GM23248 (cell line): ENCODE results near the gene RPS27L. TPM values are rescaled to one million over a fixed set of nuclear protein-coding genes. Genes with fewer than 3 reads are reported as not detected.
A peak's percentile ranks its signal among the peaks of the same experiment; 100 is the strongest.

ENCODE experiments used
- DNase-seq: peaks from one replicate; pipeline ENCODE4 v3.0.0-alpha.2; 2015
- H2AFZ ChIP-seq: fragments of 200-600 bp; sonication (generic); 2 replicates; pipeline ENCODE4 v1.6.1; 2016; ENCODE audit warnings: antibody characterized with exemption
- H3F3A ChIP-seq: fragments of 200-600 bp; sonication (generic); 2 replicates; pipeline ENCODE4 v1.6.1; 2016; ENCODE audit warnings: mild to moderate bottlenecking, antibody characterized with exemption, mixed run types; ENCODE audit not compliant: insufficient read depth
- H3K27ac ChIP-seq: fragments of 200-600 bp; sonication (generic); 2 replicates; pipeline ENCODE4 v1.5.1; 2016; ENCODE audit warnings: mild to moderate bottlenecking
- H3K27me3 ChIP-seq: fragments of 200-600 bp; sonication (generic); replicated peaks from 2 replicates; pipeline ENCODE4 v1.6.1; 2016; ENCODE audit warnings: mild to moderate bottlenecking; ENCODE audit not compliant: insufficient read depth
- H3K36me3 ChIP-seq: fragments of 200-600 bp; sonication (generic); 2 replicates; pipeline ENCODE4 v1.6.1; 2016; ENCODE audit warnings: low read depth, mild to moderate bottlenecking
- H3K4me1 ChIP-seq: fragments of 200-600 bp; sonication (generic); 2 replicates; pipeline ENCODE4 v1.6.1; 2016; ENCODE audit warnings: mild to moderate bottlenecking; ENCODE audit not compliant: insufficient read depth
- H3K4me2 ChIP-seq: fragments of 200-600 bp; sonication (generic); one replicate; pipeline ENCODE4 v1.6.1; 2016; ENCODE audit warnings: mild to moderate bottlenecking; ENCODE audit not compliant: unreplicated experiment
- H3K4me3 ChIP-seq: fragments of 200-600 bp; sonication (generic); 2 replicates; pipeline ENCODE4 v1.5.1; 2016; ENCODE audit warnings: mild to moderate bottlenecking
- H3K79me2 ChIP-seq: fragments of 200-600 bp; sonication (generic); 2 replicates; pipeline ENCODE4 v1.6.1; 2016; ENCODE audit warnings: mild to moderate bottlenecking; ENCODE audit not compliant: insufficient read depth
- H3K9ac ChIP-seq: fragments of 200-600 bp; sonication (generic); 2 replicates; pipeline ENCODE4 v1.6.1; 2016; ENCODE audit warnings: mild to moderate bottlenecking
- H3K9me2 ChIP-seq: fragments of 200-600 bp; sonication (generic); 2 replicates; pipeline ENCODE4 v1.6.1; 2016; ENCODE audit warnings: mixed run types, mild to moderate bottlenecking, moderate library complexity; ENCODE audit not compliant: insufficient read depth
- H3K9me3 ChIP-seq: fragments of 200-600 bp; sonication (generic); one replicate; pipeline ENCODE4 v1.6.1; 2017; ENCODE audit warnings: low read depth
- H4K20me1 ChIP-seq: fragments of 200-600 bp; sonication (generic); 2 replicates; pipeline ENCODE4 v1.6.0; 2016; ENCODE audit not compliant: insufficient read depth
- EZH2 ChIP-seq: fragments of 200-600 bp; sonication (generic); IDR thresholded peaks from 2 replicates; pipeline ENCODE4 v1.6.1; 2018; ENCODE audit warnings: antibody characterized with exemption, mild to moderate bottlenecking; ENCODE audit not compliant: insufficient read depth, poor library complexity, severe bottlenecking
- EZH2phosphoT487 ChIP-seq: fragments of 200-600 bp; sonication (generic); IDR thresholded peaks from 2 replicates; pipeline ENCODE4 v1.6.1; 2018; ENCODE audit warnings: antibody characterized with exemption, moderate library complexity, mild to moderate bottlenecking, low read depth; ENCODE audit not compliant: insufficient read depth
- WGBS, 2 experiments: methylation state at CpG; one replicate each; pipeline ENCODE4 v1.1.6; 2015 to 2017; ENCODE audit warnings: low lambda C conversion rate in 2 of 2, low coverage in 1 of 2; ENCODE audit errors: missing lambda C conversion rate in 2 of 2; 5-methylcytosine and 5-hydroxymethylcytosine counted together
- in situ Hi-C: fragments of 300-500 bp; cut with MboI; formaldehyde crosslinking; loops from 2 replicates; pipeline ENCODE4 v1.15.0; 2020
- polyA plus RNA-seq: library from polyadenylated mRNA; unstranded; fragments of >200 nt; fragmentation: Nextera tagmentation; extraction: Ambion mirVana; gene quantifications from 2 replicates; pipeline ENCODE4 v1.2.1, GENCODE V29; 2016
- total RNA-seq: library from RNA; depleted of rRNA; stranded (reverse); fragments of >200 nt; shearing (Covaris generic); gene quantifications from 2 replicates; pipeline ENCODE4 v1.2.3, GENCODE V29; 2014

RPS27L gene
- total and polyA plus RNA-seq, 2 experiments from 2014 or later: 151 to 1,181 TPM

DNA sequence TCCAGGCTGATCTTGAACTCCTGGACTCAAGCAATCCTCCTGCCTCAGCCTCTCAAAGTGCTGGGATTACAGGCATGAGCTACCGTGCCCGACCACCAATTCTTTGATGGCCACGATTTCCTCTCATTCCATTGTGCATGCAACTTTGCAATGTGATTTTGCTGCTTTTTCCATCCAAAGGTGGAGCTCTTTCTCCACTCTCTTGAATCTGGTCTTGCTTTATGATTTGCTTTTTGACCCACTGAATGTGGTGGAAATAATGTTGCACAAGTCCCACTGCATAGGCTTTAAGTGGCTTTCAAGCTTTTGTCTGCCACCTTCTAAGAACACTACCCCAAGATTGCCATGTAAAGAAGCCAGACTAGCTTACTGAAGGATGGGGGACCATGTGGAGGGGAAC, 10.6 kb downstream of the RPS27L start:
- in situ Hi-C loops: no loop called here
- H3K4me1 ChIP-seq: peaks cover 11% of the 10 kb centered on the region
- no peaks in the 10 kb centered on the region for H3K79me2 ChIP-seq
- peaks cover 59% of the 10 kb centered on the region for H3F3A ChIP-seq
- WGBS, 2 experiments: 74 to 88% methylated on average over 3 of the region's 3 CpGs
- H3K4me2 ChIP-seq: no peak overlapping the region
- no peak overlapping the region for H2AFZ ChIP-seq
- H3K27ac ChIP-seq: no peak overlapping the region
- no peaks in the 10 kb centered on the region for H4K20me1 ChIP-seq
- TF ChIP-seq EZH2 (no peak), EZH2phosphoT487 (no peak)
- no peak overlapping the region for H3K9ac ChIP-seq
- no peaks in the 10 kb centered on the region for H3K27me3 ChIP-seq
- H3K4me3 ChIP-seq: no peak overlapping the region
- DNase-seq: peak; percentile 13
- H3K9me3 ChIP-seq: no peaks in the 10 kb centered on the region
- peaks cover 23% of the 10 kb centered on the region for H3K36me3 ChIP-seq
- no peaks in the 10 kb centered on the region for H3K9me2 ChIP-seq

GRCh38 chr15:63145426-63145825, 11.9 kb downstream of the RPS27L start:
- Histone ChIP-seq H3K4me3 (no peak overlapping the region), H3K36me3 (peaks cover 15% of the 10 kb centered on the region; the same call in 1 of the 2 replicates), H3K27ac (no peak overlapping the region), H3K79me2 (no peaks in the 10 kb centered on the region), H3K9ac (no peak overlapping the region), H4K20me1 (no peaks in the 10 kb centered on the region), H2AFZ (no peak overlapping the region), H3F3A (peaks cover 61% of the 10 kb centered on the region), H3K27me3 (no peaks in the 10 kb centered on the region), H3K9me2 (no peaks in the 10 kb centered on the region), H3K4me2 (no peak overlapping the region), H3K4me1 (peaks cover 9% of the 10 kb centered on the region), H3K9me3 (no peaks in the 10 kb centered on the region)
- TF ChIP-seq EZH2 (no peak), EZH2phosphoT487 (no peak)
- in situ Hi-C loops: no loop called here
- 94 to 96% methylated on average over 2 of the region's 2 CpGs for WGBS, 2 experiments
- no peak for DNase-seq

DNA sequence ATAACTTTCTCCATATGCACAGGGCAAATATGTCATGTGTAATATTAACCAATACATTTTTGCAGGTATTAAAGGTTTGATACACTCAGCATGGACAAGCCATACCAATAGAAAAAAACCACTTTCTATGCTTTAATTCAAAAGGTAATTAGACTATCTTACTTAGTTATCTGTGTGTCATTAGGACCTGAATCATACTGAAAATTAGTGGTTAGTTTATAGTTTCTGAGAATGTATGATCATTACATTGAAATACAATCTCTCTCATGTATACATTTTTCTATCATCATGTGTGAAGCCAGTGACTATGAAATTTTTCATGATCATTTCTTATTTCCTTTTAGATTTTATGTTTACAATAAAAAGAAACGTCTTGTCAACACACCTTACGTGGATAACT, 16.3 kb downstream of the RPS27L start:
- Histone ChIP-seq H3K4me1 (peaks cover 20% of the 10 kb centered on the region), H3K9me2 (no peaks in the 10 kb centered on the region), H3K27me3 (no peaks in the 10 kb centered on the region), H3K36me3 (peaks cover 7% of the 10 kb centered on the region; the same call in 1 of the 2 replicates), H3K79me2 (peaks cover 19% of the 10 kb centered on the region), H3K4me3 (no peak overlapping the region), H3K9me3 (no peaks in the 10 kb centered on the region), H2AFZ (no peak overlapping the region), H3K27ac (no peak overlapping the region), H3K9ac (no peak overlapping the region), H3K4me2 (no peak overlapping the region), H4K20me1 (no peaks in the 10 kb centered on the region), H3F3A (peaks cover 44% of the 10 kb centered on the region)
- no peak for TF ChIP-seq EZH2
- TF ChIP-seq EZH2phosphoT487: no peak
- 94 to 96% methylated on average over 2 of the region's 2 CpGs for WGBS, 2 experiments
- in situ Hi-C loops: no loop called here
- no peak for DNase-seq

- peak overlapping the region; percentile 95 for H3K27ac ChIP-seq
- H3K4me2 ChIP-seq: no peak overlapping the region
- no peak overlapping the region for H2AFZ ChIP-seq
- WGBS, 2 experiments: 93 to 94% methylated on average over 2 of the region's 2 CpGs
- no peaks in the 10 kb centered on the region for H3K9me3 ChIP-seq
- H3F3A ChIP-seq: peaks cover 59% of the 10 kb centered on the region
- no peaks in the 10 kb centered on the region for H3K27me3 ChIP-seq
- no peak overlapping the region for H3K4me3 ChIP-seq
- H3K36me3 ChIP-seq: no peaks in the 10 kb centered on the region
- peaks cover 33% of the 10 kb centered on the region for H3K79me2 ChIP-seq
- DNase-seq: no peak
- TF ChIP-seq EZH2phosphoT487 (no peak), EZH2 (no peak)
- peak overlapping the region; percentile 55; the same call in 1 of the 2 replicates for H3K9ac ChIP-seq
- in situ Hi-C loops: no loop called here
- peaks cover 49% of the 10 kb centered on the region for H3K4me1 ChIP-seq
- no peaks in the 10 kb centered on the region for H3K9me2 ChIP-seq
- H4K20me1 ChIP-seq: no peaks in the 10 kb centered on the region
Measured at GRCh38 chr15:63136742-63137141, 20.5 kb downstream of the RPS27L start.

DNA sequence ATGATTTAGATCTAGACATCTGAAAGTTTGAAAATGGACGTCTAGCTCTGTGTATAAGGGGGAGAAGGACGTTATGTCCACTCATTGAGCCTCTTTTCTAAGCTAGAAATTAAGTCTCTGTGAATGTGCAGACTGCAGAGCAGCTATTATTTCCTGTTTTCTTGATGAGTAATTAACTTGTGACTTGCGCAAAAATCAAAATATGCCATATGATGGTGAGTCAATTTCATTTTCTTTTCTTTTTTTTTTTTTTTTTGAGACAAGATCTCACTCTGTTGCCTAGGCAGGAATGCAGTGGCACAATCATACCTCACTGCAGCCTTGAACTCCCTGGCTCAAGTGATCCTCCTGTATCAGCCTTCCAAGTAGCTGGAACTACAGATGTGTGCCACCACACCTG, 21.5 kb downstream of the RPS27L start:
- Histone ChIP-seq H3K4me2 (peak overlapping the region; percentile 65), H2AFZ (0 out of 2 replicates have a peak overlapping the region, but pooled peaks have one; percentile 14)

More for the DNA sequence above, 21.5 kb downstream of the RPS27L start:
- Histone ChIP-seq H4K20me1 (no peaks in the 10 kb centered on the region), H3K4me1 (peaks cover 49% of the 10 kb centered on the region), H3K36me3 (peaks cover 4% of the 10 kb centered on the region), H3K79me2 (peaks cover 38% of the 10 kb centered on the region), H3K9me3 (no peaks in the 10 kb centered on the region), H3F3A (peaks cover 53% of the 10 kb centered on the region), H3K9ac (peak overlapping the region; percentile 77), H3K4me3 (peak overlapping the region; percentile 22; the same call in 1 of the 2 replicates), H3K27ac (peak overlapping the region; percentile 95), H3K27me3 (no peaks in the 10 kb centered on the region), H3K9me2 (no peaks in the 10 kb centered on the region)
- WGBS, 2 experiments: 0 to 3% methylated on average over 3 of the region's 3 CpGs
- no peak for TF ChIP-seq EZH2
- no peak for TF ChIP-seq EZH2phosphoT487
- peak; percentile 92 for DNase-seq
- in situ Hi-C loops: no loop called here
